Stomach (tissue), 9 donors: ENCODE data around the gene FLRT1. TPM values are rescaled to one million over a fixed set of nuclear protein-coding genes. Genes with fewer than 3 reads are reported as not detected.

Experiments used
- DNase-seq, 2 donors: peaks; one replicate each; pipeline versions ENCODE4 v3.0.0 to v3.0.0-alpha.2; 2013 to 2019
- H3K27ac ChIP-seq, 5 donors: fragments of 200-600 bp in 4 of 5; sonication (generic) in 4 of 5; one replicate each; pipeline ENCODE4 v1.5.1; 2013 to 2019; ENCODE audit warnings: mild to moderate bottlenecking in 1 of 5, moderate library complexity in 1 of 5
- H3K27me3 ChIP-seq, 3 donors: fragments of 200-600 bp; sonication (generic); one replicate each; pipeline ENCODE4 v1.5.1; 2017 to 2019; ENCODE audit warnings: mixed run types in 1 of 3
- H3K36me3 ChIP-seq, 4 donors: fragments of 200-600 bp; sonication (generic); 1 replicate in 3 of 4; 2 replicates in 1 of 4; pipeline ENCODE4 v1.5.1; 2016 to 2019
- H3K4me1 ChIP-seq, 4 donors: fragments of 200-600 bp; sonication (generic); one replicate each; pipeline ENCODE4 v1.5.1; 2016 to 2019
- H3K4me3 ChIP-seq, 4 donors: fragments of 200-600 bp; sonication (generic) in 3 of 4; one replicate each; pipeline ENCODE4 v1.5.1; 2016 to 2019; ENCODE audit warnings: mild to moderate bottlenecking in 1 of 4
- H3K9me3 ChIP-seq, 4 donors: fragments of 200-600 bp; sonication (generic); one replicate each; pipeline ENCODE4 v1.5.1; 2016 to 2019
- CTCF ChIP-seq, 7 experiments: fragments of 450-650 bp in 4 of 7; fragments of 200-600 bp in 3 of 7; sonication (generic) in 3 of 7; IDR thresholded peaks; one replicate each; pipeline ENCODE4 v1.5.1; 2016 to 2019; ENCODE audit warnings: antibody characterized with exemption in 7 of 7, control low read depth in 2 of 7, mild to moderate bottlenecking in 1 of 7
- EP300 ChIP-seq: sonication (generic); formaldehyde crosslinking; IDR thresholded peaks from one replicate; pipeline ENCODE4 v1.6.1; 2017; ENCODE audit warnings: antibody characterized with exemption
- POLR2A ChIP-seq, 4 donors: fragments of 450-650 bp; IDR thresholded peaks; one replicate each; pipeline ENCODE4 v1.6.1; 2016; ENCODE audit warnings: antibody characterized with exemption in 4 of 4, control low read depth in 2 of 4, mild to moderate bottlenecking in 1 of 4, moderate library complexity in 1 of 4
- POLR2AphosphoS5 ChIP-seq, 3 donors: sonication (generic); formaldehyde crosslinking; IDR thresholded peaks; one replicate each; pipeline ENCODE4 v1.6.1; 2016; ENCODE audit warnings: antibody characterized with exemption in 3 of 3
- WGBS, 5 donors: extraction: QIAGEN DNeasy Blood & Tissue Kit in 3 of 5; methylation state at CpG; one replicate each; pipeline versions ENCODE4 v1.1.5 to v1.1.7; 2013 to 2018; 5-methylcytosine and 5-hydroxymethylcytosine counted together
- intact Hi-C: fragments of 100-400 bp; cut with DNase I; formaldehyde crosslinking; loops from one replicate; pipeline ENCODE4 v1.15.1; 2023; ENCODE audit warnings: low total_unique reads
- polyA plus RNA-seq, 3 donors: library from polyadenylated mRNA; stranded (reverse); fragments of 200-250 nt; gene quantifications; one replicate each; pipeline ENCODE4 v1.2.3, GENCODE V29; 2013
- total RNA-seq, 5 donors: library from RNA; depleted of rRNA; stranded (reverse); fragments of >200 nt; gene quantifications; one replicate each; pipeline versions ENCODE4 v1.1.0 to v1.2.3, GENCODE V29; 2014 to 2016
- donor health status: healthy with polysubstance abuse.
- donor health status: Bipolar disorder and iron deficiency.
- donor health status: healthy.

Gene FLRT1
- total and polyA plus RNA-seq, 8 donors, result 0.12 to 1.3 (median 0.51) TPM; not detected in 4

DNA sequence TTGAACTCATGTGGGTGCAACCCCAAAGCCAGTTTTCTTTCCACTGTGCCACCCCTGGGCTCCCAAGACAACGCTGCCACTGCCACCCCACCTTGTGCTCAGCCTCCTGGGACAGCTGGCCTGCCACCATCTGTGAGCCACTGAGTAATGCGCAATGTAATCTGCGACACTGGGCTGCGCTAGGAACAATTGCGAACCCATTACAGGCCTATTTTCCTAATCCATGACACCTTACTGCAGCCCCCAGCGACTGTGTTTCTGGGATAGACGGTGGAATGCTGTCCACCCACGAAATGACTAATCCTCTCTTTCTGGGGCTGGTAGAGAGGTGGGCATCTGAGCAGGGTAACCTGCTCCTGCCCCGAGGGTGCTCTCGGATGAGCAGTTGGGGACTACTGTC lies 22.2 kb downstream of the FLRT1 start:
- no peak overlapping the region for H3K4me3 ChIP-seq
- WGBS, 5 donors, result 82 to 94% (median 91%) methylated on average over 10 of the region's 10 CpGs
- H3K27ac ChIP-seq, result no peak overlapping the region
- intact Hi-C loops, result no loop called here
- no peak for DNase-seq
- peaks cover 0 to 34% (median 22%) of the 10 kb centered on the region in 3 donors for H3K27me3 ChIP-seq
- no peaks in the 10 kb centered on the region for H3K36me3 ChIP-seq
- peaks cover 11 to 19% (median 13%) of the 10 kb centered on the region in 4 donors for H3K4me1 ChIP-seq
- TF ChIP-seq POLR2AphosphoS5 (IDR thresholded peaks at IDR 0.05), result no peak
- no peak for TF ChIP-seq POLR2A (IDR thresholded peaks at IDR 0.05)
- TF ChIP-seq CTCF (IDR thresholded peaks at IDR 0.05), result no peak
- TF ChIP-seq EP300, result no peak
- no peaks in the 10 kb centered on the region for H3K9me3 ChIP-seq

GRCh38 chr11:64058494-64058893 lies 22.8 kb downstream of the FLRT1 start:
- H3K4me3 ChIP-seq, result no peak overlapping the region
- TF ChIP-seq POLR2AphosphoS5 (IDR thresholded peaks at IDR 0.05), result peak in 1 of 3 donors; percentile 39
- no peak for TF ChIP-seq CTCF (IDR thresholded peaks at IDR 0.05)
- TF ChIP-seq POLR2A (IDR thresholded peaks at IDR 0.05), result no peak
- no peak for TF ChIP-seq EP300
- H3K27me3 ChIP-seq, result peaks cover 0 to 39% (median 22%) of the 10 kb centered on the region in 3 donors
- H3K27ac ChIP-seq, result no peak overlapping the region
- H3K9me3 ChIP-seq, result no peaks in the 10 kb centered on the region
- H3K4me1 ChIP-seq, result peaks cover 11 to 19% (median 13%) of the 10 kb centered on the region in 4 donors
- intact Hi-C loops, result no loop called here
- no peaks in the 10 kb centered on the region for H3K36me3 ChIP-seq
- DNase-seq, result peak in 1 of 2 donors; percentile 75
- 81 to 90% (median 84%) methylated on average over 12 to 17 of the region's 17 CpGs for WGBS, 5 donors

GRCh38 chr11:64059339-64060140 lies 23.8 kb downstream of the FLRT1 start:
- no peaks in the 10 kb centered on the region for H3K9me3 ChIP-seq
- peaks cover 11 to 19% (median 13%) of the 10 kb centered on the region in 4 donors for H3K4me1 ChIP-seq
- no peak overlapping the region for H3K27ac ChIP-seq
- 73 to 82% (median 80%) methylated on average over 14 to 24 of the region's 24 CpGs for WGBS, 5 donors
- no peaks in the 10 kb centered on the region for H3K36me3 ChIP-seq
- DNase-seq, result no peak
- peaks cover 0 to 43% (median 22%) of the 10 kb centered on the region in 3 donors for H3K27me3 ChIP-seq
- intact Hi-C loops, result no loop called here
- H3K4me3 ChIP-seq, result no peak overlapping the region
- TF ChIP-seq CTCF (IDR thresholded peaks at IDR 0.05) (no peak), POLR2AphosphoS5 (IDR thresholded peaks at IDR 0.05) (no peak), EP300 (no peak), POLR2A (IDR thresholded peaks at IDR 0.05) (no peak)

DNA sequence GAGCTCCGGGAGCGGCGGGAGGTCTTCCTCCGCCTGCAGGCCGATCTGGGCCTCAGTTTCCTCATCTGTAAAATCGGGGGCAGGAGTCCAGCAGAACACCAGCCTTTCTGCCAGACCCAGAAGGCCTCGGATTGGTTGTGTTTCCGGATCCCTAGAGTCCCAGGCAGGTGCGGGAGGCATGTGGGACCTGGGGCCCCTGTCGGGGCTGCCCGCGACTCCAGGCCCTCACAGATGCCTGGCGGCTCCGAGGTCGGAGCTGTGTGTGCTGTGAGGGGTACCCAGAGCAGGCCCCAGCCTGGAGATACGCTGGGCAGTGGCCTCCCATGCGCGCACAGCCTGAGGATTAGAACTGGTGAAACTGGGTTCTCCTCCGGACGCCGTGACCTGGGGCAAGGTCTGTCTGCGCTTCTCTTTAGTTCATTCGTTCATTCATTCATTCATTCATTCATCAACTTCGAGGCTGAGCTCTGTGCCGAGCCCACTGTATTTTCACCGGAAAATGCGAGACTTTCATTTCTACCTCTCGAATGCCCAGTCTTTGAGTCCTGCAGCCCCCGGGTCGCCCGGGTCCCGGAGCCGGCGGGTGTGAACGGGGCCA lies 24.6 kb downstream of the FLRT1 start:
- Histone ChIP-seq H3K4me1 (peaks cover 11 to 19% (median 13%) of the 10 kb centered on the region in 4 donors), H3K36me3 (no peaks in the 10 kb centered on the region), H3K9me3 (no peaks in the 10 kb centered on the region), H3K4me3 (peak overlapping the region; percentile 28 to 42 (median 38)), H3K27me3 (peaks cover 0 to 50% (median 22%) of the 10 kb centered on the region in 3 donors), H3K27ac (no peak overlapping the region)
- DNase-seq, result no peak
- 27 to 35% (median 30%) methylated on average over 26 to 35 of the region's 35 CpGs for WGBS, 5 donors
- TF ChIP-seq POLR2A (IDR thresholded peaks at IDR 0.05) (no peak), CTCF (IDR thresholded peaks at IDR 0.05) (no peak), POLR2AphosphoS5 (IDR thresholded peaks at IDR 0.05) (no peak), EP300 (no peak)
- intact Hi-C loops, result no loop called here
